Measurements from ENCODE around the gene HEXIM1. TPM values are rescaled to one million over a fixed set of nuclear protein-coding genes. Genes with fewer than 3 reads are reported as not detected.

Gene HEXIM1
- total RNA-seq, 2 donors from 2014 or later: 34.9 to 89.1 TPM

DNA sequence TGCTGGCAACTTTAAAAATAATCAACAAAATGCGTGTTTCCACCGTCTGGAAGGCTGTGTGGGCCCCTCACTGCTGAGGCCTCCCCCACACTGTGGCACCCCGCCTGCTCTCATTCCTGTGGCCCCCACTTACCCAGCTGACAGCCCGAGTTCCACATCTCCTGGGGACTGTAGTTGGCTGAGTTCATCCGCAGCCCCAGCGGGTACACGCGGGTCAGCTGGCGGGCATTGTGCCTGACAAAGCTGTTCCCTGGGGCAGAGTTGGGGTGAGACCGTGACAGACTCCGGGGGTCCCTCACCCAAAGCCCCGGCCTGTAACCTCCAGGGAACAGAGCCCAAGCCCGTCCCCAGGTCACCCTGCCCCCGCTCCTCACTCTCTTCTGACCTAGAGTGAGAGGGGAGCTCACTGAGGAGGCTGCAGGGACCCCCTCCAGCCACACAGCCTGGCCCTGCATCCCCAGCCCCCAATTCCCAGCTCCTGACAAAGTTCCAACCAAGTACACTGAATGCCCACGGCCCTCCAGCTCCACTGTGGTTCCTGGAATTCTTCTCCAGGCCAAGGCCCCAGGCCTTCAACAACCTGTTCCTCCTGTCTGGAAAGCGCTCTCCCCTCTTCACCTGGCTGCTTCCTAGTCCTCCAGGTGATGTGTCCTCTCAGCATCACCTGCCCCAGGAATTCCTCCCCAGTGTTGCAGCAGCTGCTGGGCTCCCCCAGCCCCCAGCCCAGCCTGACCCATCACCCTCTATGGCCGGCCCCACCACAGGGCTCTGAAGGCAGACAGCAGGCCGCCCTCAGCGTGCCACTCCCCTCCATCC is 34.0 kb upstream of the HEXIM1 start:
- H3K36me3 ChIP-seq: peaks cover 67% of the 10 kb centered on the region
- ATAC-seq (ENCODE audit: insufficient number of reproducible peaks, low FRiP score, low read depth): no peak
- DNase-seq (ENCODE audit: low spot score): no peak
- no peak overlapping the region for H3K4me3 ChIP-seq
- peaks cover 23 to 39% of the 10 kb centered on the region in 2 donors for H3K4me1 ChIP-seq (ENCODE audit: control insufficient read depth in 1 of 2, low read depth in 2 of 2)
- no peaks in the 10 kb centered on the region for H3K9me3 ChIP-seq
- H3K27me3 ChIP-seq (replicated peaks; ENCODE audit: insufficient read depth): no peaks in the 10 kb centered on the region
- peak overlapping the region; percentile 62 to 82 for H3K27ac ChIP-seq
- TF ChIP-seq, protein P1, sequence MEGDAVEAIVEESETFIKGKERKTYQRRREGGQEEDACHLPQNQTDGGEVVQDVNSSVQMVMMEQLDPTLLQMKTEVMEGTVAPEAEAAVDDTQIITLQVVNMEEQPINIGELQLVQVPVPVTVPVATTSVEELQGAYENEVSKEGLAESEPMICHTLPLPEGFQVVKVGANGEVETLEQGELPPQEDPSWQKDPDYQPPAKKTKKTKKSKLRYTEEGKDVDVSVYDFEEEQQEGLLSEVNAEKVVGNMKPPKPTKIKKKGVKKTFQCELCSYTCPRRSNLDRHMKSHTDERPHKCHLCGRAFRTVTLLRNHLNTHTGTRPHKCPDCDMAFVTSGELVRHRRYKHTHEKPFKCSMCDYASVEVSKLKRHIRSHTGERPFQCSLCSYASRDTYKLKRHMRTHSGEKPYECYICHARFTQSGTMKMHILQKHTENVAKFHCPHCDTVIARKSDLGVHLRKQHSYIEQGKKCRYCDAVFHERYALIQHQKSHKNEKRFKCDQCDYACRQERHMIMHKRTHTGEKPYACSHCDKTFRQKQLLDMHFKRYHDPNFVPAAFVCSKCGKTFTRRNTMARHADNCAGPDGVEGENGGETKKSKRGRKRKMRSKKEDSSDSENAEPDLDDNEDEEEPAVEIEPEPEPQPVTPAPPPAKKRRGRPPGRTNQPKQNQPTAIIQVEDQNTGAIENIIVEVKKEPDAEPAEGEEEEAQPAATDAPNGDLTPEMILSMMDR (IDR thresholded peaks at IDR 0.05): no peak

DNA sequence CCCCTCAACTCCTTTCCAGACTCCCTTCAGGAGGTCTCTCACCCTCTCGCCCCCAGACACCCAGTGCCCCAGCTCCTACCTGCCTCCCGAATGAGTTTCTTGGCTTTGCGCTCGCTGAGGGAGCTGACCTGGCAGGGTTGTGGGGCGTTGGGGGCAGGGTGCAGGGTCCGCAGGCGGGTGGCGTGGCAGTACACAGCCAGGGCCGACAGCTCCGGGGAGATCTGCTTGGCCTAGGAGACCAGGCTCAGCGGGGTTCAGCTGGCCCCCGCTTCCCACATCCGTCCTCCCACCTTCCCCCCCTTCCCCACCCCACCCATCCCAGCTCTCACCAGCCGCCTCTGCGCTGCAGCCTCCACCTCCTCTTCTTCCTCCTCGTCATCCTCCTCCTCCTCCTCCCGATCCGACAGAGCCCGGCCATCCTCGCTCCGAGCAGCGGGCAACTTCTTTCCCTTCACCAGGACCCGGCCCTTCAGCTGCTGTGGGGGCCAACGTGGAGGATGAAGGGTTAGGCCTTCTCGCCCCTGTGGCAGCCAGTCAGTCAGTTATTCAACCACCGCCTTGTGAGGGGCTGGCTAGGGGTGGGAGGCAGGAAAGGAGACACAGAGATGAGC is 33.2 kb upstream of the HEXIM1 start:
- ATAC-seq (ENCODE audit: insufficient number of reproducible peaks, low FRiP score, low read depth): no peak
- no peak for DNase-seq (ENCODE audit: low spot score)
- peaks cover 75% of the 10 kb centered on the region for H3K36me3 ChIP-seq
- no peak overlapping the region for H3K4me3 ChIP-seq
- no peaks in the 10 kb centered on the region for H3K27me3 ChIP-seq (replicated peaks; ENCODE audit: insufficient read depth)
- H3K4me1 ChIP-seq (ENCODE audit: control insufficient read depth in 1 of 2, low read depth in 2 of 2): peaks cover 23 to 31% of the 10 kb centered on the region in 2 donors
- TF ChIP-seq, protein P1 (IDR thresholded peaks at IDR 0.05): no peak
- H3K9me3 ChIP-seq: no peaks in the 10 kb centered on the region
- peak overlapping the region; percentile 62 to 82 for H3K27ac ChIP-seq

DNA sequence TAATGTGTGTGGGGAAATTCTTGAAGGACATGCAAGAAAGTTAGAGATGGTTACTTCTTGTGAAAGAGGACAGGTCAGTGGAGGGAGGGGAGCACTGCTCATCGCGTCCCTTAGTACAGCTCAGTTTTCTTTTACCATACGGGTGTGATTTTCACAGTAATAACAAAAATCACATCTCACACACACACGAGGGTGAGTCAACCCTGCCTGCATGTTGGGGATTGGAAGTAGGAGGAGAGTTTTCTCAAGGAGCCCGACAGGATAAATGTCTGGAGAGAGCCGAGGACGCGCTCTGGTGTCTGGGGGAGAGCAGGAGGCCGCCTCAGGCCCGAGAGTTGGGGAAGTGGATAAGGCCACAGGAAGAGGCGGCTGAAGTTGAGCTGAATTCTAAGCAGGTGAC is 32.4 kb upstream of the HEXIM1 start:
- Histone ChIP-seq H3K9me3 (no peaks in the 10 kb centered on the region), H3K27me3 (replicated peaks; ENCODE audit: insufficient read depth) (no peaks in the 10 kb centered on the region), H3K4me1 (ENCODE audit: control insufficient read depth in 1 of 2, low read depth in 2 of 2) (peaks cover 16 to 24% of the 10 kb centered on the region in 2 donors), H3K27ac (peak overlapping the region in 1 of 2 donors; percentile 10), H3K4me3 (no peak overlapping the region), H3K36me3 (peaks cover 81% of the 10 kb centered on the region)
- no peak for DNase-seq (ENCODE audit: low spot score)
- ATAC-seq (ENCODE audit: insufficient number of reproducible peaks, low FRiP score, low read depth): no peak
- TF ChIP-seq, protein P1 (IDR thresholded peaks at IDR 0.05): no peak

DNA sequence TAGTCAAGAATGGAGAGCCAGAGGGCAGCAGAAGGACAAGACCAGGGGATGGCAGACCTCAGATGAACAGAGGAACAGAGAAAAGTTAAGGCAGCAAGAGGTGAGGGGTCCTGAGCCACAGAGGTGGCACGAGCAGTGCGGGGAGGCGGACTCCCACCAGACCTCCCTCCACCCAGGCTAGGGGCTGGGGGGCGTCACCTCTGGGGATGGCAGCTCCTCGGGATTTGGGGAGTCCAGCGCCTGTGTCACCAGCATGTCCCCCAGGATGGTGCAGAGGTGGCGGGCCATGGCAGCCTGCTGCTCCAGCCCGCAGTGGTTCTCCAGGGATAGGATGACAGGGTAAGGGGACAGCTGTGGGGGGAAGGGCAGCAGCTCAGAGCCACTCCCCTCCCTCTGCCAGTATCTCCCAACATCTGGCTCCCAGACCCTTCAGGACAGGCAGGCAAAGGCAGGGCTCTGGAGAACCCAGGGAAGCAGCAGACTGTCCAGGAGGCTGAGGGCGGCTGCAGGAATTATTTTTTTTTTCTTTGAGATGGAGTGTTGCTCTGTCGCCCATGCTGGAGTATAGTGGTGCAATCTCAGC is 31.8 kb upstream of the HEXIM1 start:
- TF ChIP-seq, protein P1 (IDR thresholded peaks at IDR 0.05): no peak
- Histone ChIP-seq H3K27me3 (replicated peaks; ENCODE audit: insufficient read depth) (no peaks in the 10 kb centered on the region), H3K27ac (peak overlapping the region in 1 of 2 donors; percentile 10), H3K4me1 (ENCODE audit: control insufficient read depth in 1 of 2, low read depth in 2 of 2) (peaks cover 10 to 19% of the 10 kb centered on the region in 2 donors), H3K4me3 (no peak overlapping the region), H3K36me3 (peaks cover 81% of the 10 kb centered on the region), H3K9me3 (no peaks in the 10 kb centered on the region)
- ATAC-seq (ENCODE audit: insufficient number of reproducible peaks, low FRiP score, low read depth) (no peak), DNase-seq (ENCODE audit: low spot score) (no peak)

DNA sequence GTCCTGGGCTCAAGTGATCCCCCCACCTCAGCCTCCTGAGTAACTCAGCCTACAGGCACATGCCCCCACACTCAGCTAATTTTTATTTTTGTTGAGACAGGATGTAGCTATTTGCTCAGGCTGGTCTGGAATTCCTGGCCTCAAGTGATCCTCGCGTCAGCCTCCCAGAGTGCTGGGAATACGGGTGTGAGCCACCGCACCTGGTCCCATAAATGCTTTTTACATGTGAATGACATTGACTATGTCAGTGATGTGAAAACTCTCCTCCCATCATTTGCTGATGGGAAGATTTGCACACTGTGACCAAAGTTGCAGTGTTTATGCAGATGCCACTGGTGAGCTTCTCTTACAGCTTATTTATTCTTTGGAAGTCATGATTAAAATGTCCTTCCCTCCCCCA is 30.9 kb upstream of the HEXIM1 start:
- Histone ChIP-seq H3K36me3 (peaks cover 76% of the 10 kb centered on the region), H3K9me3 (no peaks in the 10 kb centered on the region), H3K27me3 (replicated peaks; ENCODE audit: insufficient read depth) (no peaks in the 10 kb centered on the region), H3K4me1 (ENCODE audit: control insufficient read depth in 1 of 2, low read depth in 2 of 2) (peaks cover 7 to 19% of the 10 kb centered on the region in 2 donors), H3K27ac (no peak overlapping the region), H3K4me3 (no peak overlapping the region)
- DNase-seq (ENCODE audit: low spot score): no peak
- TF ChIP-seq, protein P1 (IDR thresholded peaks at IDR 0.05): no peak
- ATAC-seq (ENCODE audit: insufficient number of reproducible peaks, low FRiP score, low read depth): no peak

Measured in thoracic aorta (tissue), 2 donors.